ENCODE data around the gene AGR2.

- no peak for TF ChIP-seq CTCF (IDR thresholded peaks at IDR 0.05)
- no peak for TF ChIP-seq POLR2A (IDR thresholded peaks at IDR 0.05)
- TF ChIP-seq EP300 (IDR thresholded peaks at IDR 0.05): no peak
Observed at GRCh38 chr7:16804674-16805439, at the start of gene AGR2.

Measured in tibial nerve (tissue), 4 donors.